Measurements from ENCODE around the gene ABHD1. TPM values are rescaled to one million over a fixed set of nuclear protein-coding genes. Genes with fewer than 3 reads are reported as not detected.

The ABHD1 gene
- total and polyA plus RNA-seq, 2 donors (not counting 1 experiment from before 2014, with no cell fraction given), result 0.08 to 0.17 TPM

DNA sequence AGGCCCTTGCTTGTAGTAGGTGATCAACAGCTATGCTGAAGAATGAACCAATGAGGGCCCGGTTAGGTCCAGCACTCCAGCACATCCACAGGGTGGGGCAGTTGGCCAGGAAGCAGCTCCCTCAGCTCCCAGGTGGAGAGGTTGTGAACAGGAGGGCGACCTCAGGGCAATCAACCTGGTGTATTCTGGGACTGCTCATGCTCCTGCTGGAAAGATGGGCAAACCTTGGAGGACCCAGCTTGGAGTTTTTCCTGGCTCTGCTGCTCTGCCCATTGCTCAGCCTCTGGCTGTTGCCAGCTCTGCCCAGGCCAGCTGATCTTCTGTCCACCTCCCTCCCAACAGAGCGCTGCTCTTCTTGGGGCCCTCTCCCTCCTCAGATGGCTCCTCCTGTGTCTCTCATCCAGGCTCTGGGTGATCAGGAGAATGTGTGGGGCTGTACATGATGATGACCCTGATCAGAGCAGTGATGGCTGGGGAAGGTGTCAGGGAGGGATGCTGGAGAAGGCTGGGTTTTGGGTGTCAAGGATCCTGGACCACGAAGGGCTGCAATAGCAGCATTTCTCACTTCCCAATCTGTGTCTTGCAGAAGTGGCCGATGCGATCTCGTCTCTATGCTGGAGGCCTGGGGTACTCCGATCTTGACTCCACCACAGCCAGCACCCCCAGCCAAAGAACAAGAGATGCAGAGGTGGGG is 28.6 kb downstream of the ABHD1 start:
- H2AFZ ChIP-seq (ENCODE audit: low read length), result no peak overlapping the region
- no peaks in the 10 kb centered on the region for H4K20me1 ChIP-seq (ENCODE audit: control insufficient read depth, extremely low read depth, insufficient read depth, low read length)
- H3K27me3 ChIP-seq (ENCODE audit: control insufficient read depth, insufficient read depth, low read length), result peaks cover 30% of the 10 kb centered on the region
- H3K27ac ChIP-seq (ENCODE audit: insufficient read depth, low read length), result no peak overlapping the region
- H3K36me3 ChIP-seq (ENCODE audit: control insufficient read depth, insufficient read depth, low read length), result no peaks in the 10 kb centered on the region
- DNase-seq (ENCODE audit: low read depth in 2 of 2), result no peak
- no peak overlapping the region for H3K4me2 ChIP-seq (ENCODE audit: extremely low read depth, insufficient read depth, low read length)
- TF ChIP-seq CTCF (conservative IDR thresholded peaks at IDR 0.05 in 1 of 2, IDR thresholded peaks at IDR 0.05 in 1 of 2; ENCODE audit: low read depth in 1 of 2, low read length in 2 of 2) (no peak), EZH2 (IDR thresholded peaks at IDR 0.05; ENCODE audit: low read length, missing control alignments) (no peak)
- H3K4me3 ChIP-seq (replicated peaks in 1 of 4; ENCODE audit: control extremely low read depth in 1 of 4, insufficient read depth in 1 of 4, low read depth in 3 of 4, low read length in 4 of 4), result no peak overlapping the region
- no peak overlapping the region for H3K9ac ChIP-seq (ENCODE audit: insufficient read depth, low read length)
- no peaks in the 10 kb centered on the region for H3K4me1 ChIP-seq (ENCODE audit: control insufficient read depth, extremely low read depth, insufficient read depth, low read length)
- no peaks in the 10 kb centered on the region for H3K79me2 ChIP-seq (ENCODE audit: control insufficient read depth, insufficient read depth, low read length)
- H3K9me3 ChIP-seq (ENCODE audit: control insufficient read depth, insufficient read depth, low read depth, low read length), result no peaks in the 10 kb centered on the region

GRCh38 chr2:27152796-27153464 is 29.3 kb downstream of the ABHD1 start:
- H3K36me3 ChIP-seq (ENCODE audit: control insufficient read depth, insufficient read depth, low read length), result no peaks in the 10 kb centered on the region
- DNase-seq (ENCODE audit: low read depth in 2 of 2), result peak in 1 of 2 donors; percentile 44
- no peaks in the 10 kb centered on the region for H3K79me2 ChIP-seq (ENCODE audit: control insufficient read depth, insufficient read depth, low read length)
- H3K9me3 ChIP-seq (ENCODE audit: control insufficient read depth, insufficient read depth, low read depth, low read length), result no peaks in the 10 kb centered on the region
- TF ChIP-seq EZH2 (IDR thresholded peaks at IDR 0.05; ENCODE audit: low read length, missing control alignments) (no peak), CTCF (conservative IDR thresholded peaks at IDR 0.05 in 1 of 2, IDR thresholded peaks at IDR 0.05 in 1 of 2; ENCODE audit: low read depth in 1 of 2, low read length in 2 of 2) (no peak)
- no peaks in the 10 kb centered on the region for H3K4me1 ChIP-seq (ENCODE audit: control insufficient read depth, extremely low read depth, insufficient read depth, low read length)
- no peak overlapping the region for H2AFZ ChIP-seq (ENCODE audit: low read length)
- H3K4me2 ChIP-seq (ENCODE audit: extremely low read depth, insufficient read depth, low read length), result no peak overlapping the region
- no peak overlapping the region for H3K4me3 ChIP-seq (replicated peaks in 1 of 4; ENCODE audit: control extremely low read depth in 1 of 4, insufficient read depth in 1 of 4, low read depth in 3 of 4, low read length in 4 of 4)
- H4K20me1 ChIP-seq (ENCODE audit: control insufficient read depth, extremely low read depth, insufficient read depth, low read length), result no peaks in the 10 kb centered on the region
- H3K27me3 ChIP-seq (ENCODE audit: control insufficient read depth, insufficient read depth, low read length), result peaks cover 28% of the 10 kb centered on the region
- no peak overlapping the region for H3K9ac ChIP-seq (ENCODE audit: insufficient read depth, low read length)
- no peak overlapping the region for H3K27ac ChIP-seq (ENCODE audit: insufficient read depth, low read length)

DNA sequence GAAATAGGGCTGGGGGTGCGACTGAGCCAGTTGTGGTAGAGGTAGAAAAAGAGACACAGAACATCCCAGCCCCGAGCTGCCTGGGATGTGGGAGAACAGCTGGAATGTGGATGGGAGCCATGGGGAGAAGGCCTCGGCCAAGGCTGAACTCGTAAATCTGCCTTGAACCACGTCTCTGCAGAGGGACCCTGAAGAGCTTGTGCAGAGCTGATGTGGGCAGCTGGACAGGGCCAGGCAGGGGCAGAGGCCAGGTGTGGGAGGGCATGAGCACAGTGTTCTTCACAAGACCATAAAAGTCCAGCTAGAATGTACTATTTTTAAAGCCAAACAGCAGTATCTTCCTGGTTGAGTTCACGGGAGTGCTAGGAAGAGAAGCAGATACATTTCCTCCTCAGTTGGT is 30.9 kb downstream of the ABHD1 start:
- Histone ChIP-seq H4K20me1 (ENCODE audit: control insufficient read depth, extremely low read depth, insufficient read depth, low read length) (no peaks in the 10 kb centered on the region), H3K36me3 (ENCODE audit: control insufficient read depth, insufficient read depth, low read length) (no peaks in the 10 kb centered on the region), H3K79me2 (ENCODE audit: control insufficient read depth, insufficient read depth, low read length) (no peaks in the 10 kb centered on the region), H3K4me1 (ENCODE audit: control insufficient read depth, extremely low read depth, insufficient read depth, low read length) (no peaks in the 10 kb centered on the region), H3K9ac (ENCODE audit: insufficient read depth, low read length) (no peak overlapping the region), H3K27me3 (ENCODE audit: control insufficient read depth, insufficient read depth, low read length) (peaks cover 21% of the 10 kb centered on the region), H3K9me3 (ENCODE audit: control insufficient read depth, insufficient read depth, low read depth, low read length) (no peaks in the 10 kb centered on the region), H3K27ac (ENCODE audit: insufficient read depth, low read length) (no peak overlapping the region), H3K4me3 (replicated peaks in 1 of 4; ENCODE audit: control extremely low read depth in 1 of 4, insufficient read depth in 1 of 4, low read depth in 3 of 4, low read length in 4 of 4) (no peak overlapping the region), H3K4me2 (ENCODE audit: extremely low read depth, insufficient read depth, low read length) (no peak overlapping the region), H2AFZ (ENCODE audit: low read length) (no peak overlapping the region)
- no peak for DNase-seq (ENCODE audit: low read depth in 2 of 2)
- TF ChIP-seq CTCF (conservative IDR thresholded peaks at IDR 0.05 in 1 of 2, IDR thresholded peaks at IDR 0.05 in 1 of 2; ENCODE audit: low read depth in 1 of 2, low read length in 2 of 2) (no peak), EZH2 (IDR thresholded peaks at IDR 0.05; ENCODE audit: low read length, missing control alignments) (no peak)
